ENCODE data around the gene UBXN11.
A peak's percentile ranks its signal among the peaks of the same experiment; 100 is the strongest.

Gene UBXN11

DNA sequence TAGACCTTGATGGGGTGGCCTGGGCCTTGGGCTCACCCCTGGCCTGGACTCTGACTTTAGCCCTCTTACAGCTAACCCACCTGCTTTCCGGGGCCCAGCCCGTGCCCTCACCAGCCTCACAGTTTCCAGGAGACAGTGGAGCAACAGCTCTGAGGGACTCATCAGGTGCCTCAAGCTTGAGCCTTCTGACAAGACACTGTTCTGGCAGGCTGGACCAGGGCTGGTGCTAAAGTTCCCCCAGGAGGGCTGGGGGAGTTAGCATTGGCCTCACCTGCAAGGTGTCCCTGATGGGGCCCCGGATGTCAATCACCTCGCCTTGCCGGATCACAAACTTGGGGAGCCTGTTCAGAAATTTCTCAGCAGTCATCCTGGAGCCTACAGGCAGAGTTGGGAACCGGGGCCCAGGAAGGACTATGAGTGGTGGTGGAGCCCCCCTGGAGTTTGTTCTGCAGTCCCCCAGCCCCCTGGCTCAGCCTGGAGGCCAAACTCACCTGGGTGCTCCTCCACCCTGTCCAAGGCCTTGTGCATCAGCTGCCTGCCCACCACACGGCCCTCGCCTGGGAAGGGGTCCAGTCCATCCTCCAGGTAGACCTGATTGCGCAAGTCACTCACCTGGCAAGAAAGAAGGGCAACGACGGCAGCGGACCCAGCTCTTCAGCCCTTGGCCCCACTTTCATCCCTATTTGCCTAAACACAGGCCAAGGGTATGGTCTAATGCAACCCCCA, 22.4 kb downstream of the UBXN11 start:
- DNase-seq = no peak

GRCh38 chr1:26283279-26283853, 23.1 kb downstream of the UBXN11 start:
- DNase-seq = no peak

DNA sequence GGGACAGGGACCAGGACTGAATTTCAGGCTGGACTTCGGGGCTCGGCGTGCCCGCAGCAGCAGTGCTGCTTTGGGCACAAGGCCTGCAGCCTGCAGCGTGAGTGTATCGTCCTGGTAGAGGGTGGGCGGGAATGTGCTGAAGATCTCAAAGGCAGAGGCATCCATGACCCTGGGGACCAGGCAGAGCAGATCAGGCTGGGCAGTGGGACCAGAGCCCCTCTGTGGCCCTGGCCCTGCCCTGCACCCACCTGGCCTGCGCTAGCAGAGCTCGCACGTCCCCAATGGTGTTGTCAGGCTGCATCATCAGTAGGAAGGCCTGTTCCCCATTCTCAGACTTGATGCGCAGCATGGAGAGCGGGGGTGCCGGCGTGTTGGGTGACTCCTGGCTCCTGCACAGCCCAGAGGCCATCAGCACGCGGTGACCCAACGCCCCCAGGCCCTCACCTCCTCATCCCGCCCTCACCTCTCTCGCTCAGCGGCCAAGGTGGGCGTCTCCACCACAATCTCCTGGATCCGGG, 24.0 kb downstream of the UBXN11 start:
- no peak for DNase-seq

- DNase-seq = no peak
Observed at GRCh38 chr1:26281971-26282370, 24.5 kb downstream of the UBXN11 start.

DNA sequence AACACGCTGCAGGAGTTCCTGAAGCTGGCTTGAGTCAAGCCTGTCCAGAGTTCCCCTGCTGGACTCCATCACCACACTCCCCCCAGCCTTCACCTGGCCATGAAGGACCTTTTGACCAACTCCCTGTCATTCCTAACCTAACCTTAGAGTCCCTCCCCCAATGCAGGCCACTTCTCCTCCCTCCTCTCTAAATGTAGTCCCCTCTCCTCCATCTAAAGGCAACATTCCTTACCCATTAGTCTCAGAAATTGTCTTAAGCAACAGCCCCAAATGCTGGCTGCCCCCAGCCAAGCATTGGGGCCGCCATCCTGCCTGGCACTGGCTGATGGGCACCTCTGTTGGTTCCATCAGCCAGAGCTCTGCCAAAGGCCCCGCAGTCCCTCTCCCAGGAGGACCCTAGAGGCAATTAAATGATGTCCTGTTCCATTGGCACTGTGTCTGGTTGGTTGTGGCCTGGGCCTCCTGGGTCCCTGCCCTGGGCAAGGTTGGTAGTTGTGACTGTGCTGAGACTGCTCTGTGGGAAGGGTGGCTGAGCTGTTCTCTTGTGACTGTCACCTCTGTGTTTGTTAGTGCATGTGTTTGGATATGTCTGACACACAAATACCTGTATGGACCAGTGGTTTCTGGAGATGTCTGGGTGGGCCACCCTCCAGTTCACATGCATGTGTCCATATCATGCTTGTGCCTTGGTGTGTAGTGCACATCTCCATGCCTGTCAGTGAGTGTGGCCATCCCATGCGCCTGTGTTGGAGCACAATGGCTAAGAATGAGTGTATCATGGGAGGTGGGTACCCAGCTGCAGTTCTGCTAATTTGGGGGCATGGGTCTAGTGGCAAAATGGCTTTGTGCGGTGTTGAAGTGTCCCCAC, 25.1 kb downstream of the UBXN11 start:
- no peak for DNase-seq

DNA sequence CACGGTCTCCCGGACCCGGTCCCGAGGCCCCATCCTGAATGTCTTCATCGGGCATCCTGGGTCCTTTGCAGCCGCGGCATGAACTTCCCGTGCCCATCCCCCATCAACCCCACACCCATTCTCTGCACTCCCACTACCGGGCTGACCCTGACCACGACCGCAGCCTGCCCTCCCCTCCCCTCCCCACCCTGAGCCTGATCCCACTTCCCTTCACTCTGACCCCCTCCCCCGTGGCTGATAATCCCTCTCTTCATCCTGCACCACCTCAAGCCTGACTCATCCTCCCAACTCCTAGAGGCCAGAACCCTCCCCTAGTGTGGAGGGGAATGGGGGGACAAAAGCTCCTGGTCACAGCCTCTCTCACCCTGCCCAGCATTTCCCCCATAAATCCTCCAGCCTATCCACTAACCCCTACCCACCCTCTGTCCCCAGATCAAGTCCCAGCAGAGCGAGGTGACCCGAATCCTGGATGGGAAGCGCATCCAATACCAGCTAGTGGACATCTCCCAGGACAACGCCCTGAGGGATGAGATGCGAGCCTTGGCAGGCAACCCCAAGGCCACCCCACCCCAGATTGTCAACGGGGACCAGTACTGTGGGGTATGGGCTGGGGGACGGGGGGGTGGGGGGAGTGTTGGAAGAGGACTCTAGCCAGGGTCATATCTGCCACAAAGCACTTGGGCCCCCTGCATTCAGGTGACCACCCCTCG, 25.9 kb downstream of the UBXN11 start:
- no peak for DNase-seq

DNA sequence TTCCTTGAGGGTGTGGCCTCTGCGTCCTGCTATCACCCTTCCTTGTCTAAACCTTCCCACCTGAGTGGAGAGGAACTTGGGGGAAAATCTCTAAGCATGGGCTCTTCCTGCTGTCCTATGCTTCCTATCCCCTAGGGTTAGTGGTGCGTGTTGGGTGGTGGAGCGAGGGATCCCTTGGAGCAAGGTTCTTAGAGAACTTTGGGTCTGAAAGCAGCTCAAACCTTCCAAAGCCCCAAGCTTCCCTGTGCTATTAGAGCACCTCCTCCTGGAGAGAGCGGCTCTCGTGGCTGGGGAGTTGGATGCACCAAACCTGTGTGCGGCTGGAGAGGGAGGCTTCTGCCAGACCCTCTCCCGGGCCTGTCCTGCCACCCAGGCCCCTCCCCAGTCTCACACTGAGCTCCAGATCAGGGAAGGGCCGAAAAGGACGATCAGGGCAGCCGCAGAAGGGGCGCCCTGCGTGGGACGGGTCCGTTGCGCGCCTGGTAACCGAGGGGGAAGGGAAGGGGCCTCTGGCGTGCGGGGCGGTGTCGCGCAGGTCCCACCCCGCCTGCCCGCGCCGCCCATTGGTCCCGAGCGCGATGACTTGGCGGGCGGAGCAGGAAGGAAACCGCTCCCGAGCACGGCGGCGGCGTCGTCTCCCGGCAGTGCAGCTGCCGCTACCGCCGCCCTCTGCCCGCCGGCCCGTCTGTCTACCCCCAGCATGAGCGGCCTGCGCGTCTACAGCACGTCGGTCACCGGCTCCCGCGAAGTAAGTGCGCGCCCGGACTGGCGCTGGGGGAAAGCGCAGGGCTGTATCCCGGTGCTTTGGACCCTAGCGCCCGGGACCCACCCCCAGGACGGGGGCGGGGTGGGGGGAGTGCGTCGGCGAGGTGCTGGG, 26.7 kb downstream of the UBXN11 start, which contains the start of gene SH3BGRL3:
TSS of gene SH3BGRL3 (plus strand) at position 631 of the 877 bp plus-strand sequence. CDS start at position 701, 70 bp downstream.
- peak; percentile 84 for DNase-seq

DNA sequence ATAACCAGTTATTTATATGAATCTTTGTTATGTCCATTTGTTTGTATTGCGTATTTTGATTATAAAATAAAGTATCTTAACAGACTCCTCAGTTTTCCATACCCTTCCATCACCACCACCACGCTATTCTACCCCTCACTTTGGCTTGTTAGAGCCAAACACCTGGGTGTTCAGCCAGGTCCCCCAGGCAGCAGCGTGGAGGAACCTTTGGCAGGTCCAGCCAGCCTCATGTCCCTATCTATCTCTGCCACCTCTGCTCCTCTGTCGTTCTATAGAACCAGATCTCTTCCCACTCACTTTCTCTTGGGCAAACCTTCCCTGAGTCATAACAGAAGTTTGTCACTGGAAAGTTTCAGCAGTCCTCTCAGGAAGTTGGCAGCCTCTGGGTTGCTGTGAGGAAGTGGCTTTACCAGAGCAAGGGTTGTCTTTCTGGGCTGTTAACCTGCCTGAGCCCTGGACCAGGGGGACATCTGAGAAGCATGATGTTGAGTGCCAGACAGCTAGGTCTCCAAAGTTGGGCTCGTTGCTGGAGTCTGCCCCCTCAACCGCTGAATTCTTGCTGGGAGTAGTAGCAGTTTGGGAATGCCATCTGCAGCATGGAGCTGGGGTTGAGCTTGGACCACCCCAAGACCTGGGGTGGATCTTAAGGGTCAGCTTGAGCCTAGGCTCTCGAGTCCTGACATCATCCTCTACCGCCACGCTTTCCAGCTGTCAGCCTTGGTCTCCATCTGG, 27.5 kb downstream of the UBXN11 start:
- peak; percentile 58 for DNase-seq

- DNase-seq = no peak
Observed at GRCh38 chr1:26278303-26278702, 28.1 kb downstream of the UBXN11 start.

DNA sequence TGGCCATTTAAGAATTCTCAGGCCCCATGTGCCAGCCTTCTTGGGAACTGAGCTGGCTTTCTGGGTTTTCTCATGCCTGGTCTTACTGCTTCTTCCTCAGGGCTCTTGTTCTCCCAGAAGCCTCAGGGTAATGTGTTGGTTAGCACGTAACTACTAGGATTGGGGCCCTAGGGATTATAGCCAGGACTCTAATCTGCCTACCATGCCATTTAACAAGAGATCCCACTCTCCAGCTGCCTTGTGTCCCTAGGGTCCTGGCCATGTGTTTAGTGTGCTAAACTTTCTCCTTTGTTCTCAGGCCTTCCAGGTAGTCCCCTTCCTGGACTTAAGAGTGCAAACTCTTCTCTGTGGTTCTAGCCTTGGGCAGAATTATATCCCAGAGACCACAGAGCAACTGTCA, 28.7 kb downstream of the UBXN11 start:
- no peak for DNase-seq

DNA sequence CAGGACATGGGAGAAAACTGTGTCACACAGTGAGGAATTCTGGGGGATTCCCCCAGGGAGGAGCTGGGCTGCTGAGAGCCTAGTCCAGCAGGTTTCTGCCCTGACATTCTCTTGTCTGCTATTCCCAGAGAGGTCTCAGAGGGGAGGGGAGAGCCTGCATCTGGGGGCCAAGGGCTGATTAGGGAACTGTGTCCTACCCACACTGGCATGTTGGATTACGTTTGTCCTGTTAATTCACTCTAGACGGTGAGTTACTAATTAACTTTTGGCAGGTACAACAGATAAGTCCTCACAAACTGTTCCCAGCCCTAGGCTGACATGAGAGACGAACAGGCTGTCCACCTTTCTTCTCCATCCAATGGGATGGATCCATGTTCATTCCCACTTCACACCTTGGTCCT, 29.2 kb downstream of the UBXN11 start:
- no peak for DNase-seq

DNA sequence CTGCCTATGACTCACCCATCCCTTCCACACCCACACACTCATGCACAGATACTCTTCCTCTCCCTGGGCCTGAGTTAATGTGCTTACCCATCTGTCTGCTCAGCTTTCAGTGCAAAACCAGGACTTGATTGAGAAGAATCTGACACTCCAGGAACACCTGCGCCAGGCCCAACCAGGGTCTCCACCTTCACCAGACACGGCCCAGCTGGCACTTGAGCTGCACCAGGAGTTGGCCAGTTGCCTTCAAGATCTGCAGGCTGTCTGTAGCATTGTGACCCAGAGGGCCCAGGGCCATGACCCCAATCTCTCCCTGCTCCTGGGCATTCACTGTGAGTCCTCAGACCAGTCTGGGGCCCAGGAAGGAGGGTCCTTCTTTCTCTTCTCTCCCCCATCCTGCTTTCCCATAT, 30.0 kb downstream of the UBXN11 start:
- no peak for DNase-seq

GRCh38 chr1:26275580-26276431, 30.6 kb downstream of the UBXN11 start:
- DNase-seq = peak; percentile 78

GRCh38 chr1:26274801-26275425, 31.5 kb downstream of the UBXN11 start:
- no peak for DNase-seq

DNA sequence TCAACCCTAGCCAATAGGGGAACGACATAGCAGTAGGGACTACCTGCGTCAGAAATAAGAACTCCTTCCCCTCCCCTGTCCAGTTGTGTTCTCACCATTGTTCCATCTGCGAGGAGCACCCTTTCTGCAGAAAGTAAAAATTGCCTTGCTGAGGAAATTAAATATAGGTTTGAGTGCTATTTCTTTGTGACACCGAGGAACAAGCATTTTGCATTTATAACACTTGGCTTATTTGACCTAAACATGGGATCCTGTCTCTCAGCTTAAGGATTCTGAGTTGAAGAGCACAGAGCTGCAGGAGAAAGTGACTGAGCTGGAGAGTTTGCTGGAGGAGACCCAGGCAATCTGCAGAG, 37.3 kb downstream of the UBXN11 start:
- DNase-seq = no peak

GRCh38 chr1:26268290-26269197, 37.9 kb downstream of the UBXN11 start:
- DNase-seq = no peak

GRCh38 chr1:26265405-26265804, 41.0 kb downstream of the UBXN11 start:
- DNase-seq = no peak

GRCh38 chr1:26263212-26263611, 43.2 kb downstream of the UBXN11 start:
- DNase-seq = no peak

- no peak for DNase-seq
Observed at GRCh38 chr1:26259578-26259977, 46.9 kb downstream of the UBXN11 start.

All from stimulated activated CD4-positive, alpha-beta T cell treated with anti-CD3 and anti-CD28 coated beads, Interleukin-1b, Interleukin-23, amount 100 ng/mL, for 48 hours (primary cell).